ENCODE results near the gene ZDHHC4.

DNA sequence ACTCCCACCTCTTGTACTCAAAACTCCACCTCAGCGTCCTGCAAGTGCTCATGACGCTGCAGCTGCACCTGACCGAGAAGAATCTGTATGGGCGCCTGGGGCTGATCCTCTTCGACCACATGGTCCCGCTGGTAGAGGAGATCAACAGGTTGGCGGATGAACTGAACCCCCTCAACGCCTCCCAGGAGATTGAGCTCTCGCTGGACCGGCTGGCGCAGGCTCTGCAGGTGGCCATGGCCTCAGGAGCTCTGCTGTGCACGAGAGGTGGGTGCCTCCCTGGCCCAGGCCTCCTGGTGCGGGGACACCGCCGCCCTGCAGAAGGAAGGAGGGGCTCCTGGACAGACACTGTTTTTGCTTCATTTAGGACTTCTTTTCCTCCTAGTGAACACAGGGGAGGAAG is 22.8 kb downstream of the ZDHHC4 start:
- TF ChIP-seq, protein P1, sequence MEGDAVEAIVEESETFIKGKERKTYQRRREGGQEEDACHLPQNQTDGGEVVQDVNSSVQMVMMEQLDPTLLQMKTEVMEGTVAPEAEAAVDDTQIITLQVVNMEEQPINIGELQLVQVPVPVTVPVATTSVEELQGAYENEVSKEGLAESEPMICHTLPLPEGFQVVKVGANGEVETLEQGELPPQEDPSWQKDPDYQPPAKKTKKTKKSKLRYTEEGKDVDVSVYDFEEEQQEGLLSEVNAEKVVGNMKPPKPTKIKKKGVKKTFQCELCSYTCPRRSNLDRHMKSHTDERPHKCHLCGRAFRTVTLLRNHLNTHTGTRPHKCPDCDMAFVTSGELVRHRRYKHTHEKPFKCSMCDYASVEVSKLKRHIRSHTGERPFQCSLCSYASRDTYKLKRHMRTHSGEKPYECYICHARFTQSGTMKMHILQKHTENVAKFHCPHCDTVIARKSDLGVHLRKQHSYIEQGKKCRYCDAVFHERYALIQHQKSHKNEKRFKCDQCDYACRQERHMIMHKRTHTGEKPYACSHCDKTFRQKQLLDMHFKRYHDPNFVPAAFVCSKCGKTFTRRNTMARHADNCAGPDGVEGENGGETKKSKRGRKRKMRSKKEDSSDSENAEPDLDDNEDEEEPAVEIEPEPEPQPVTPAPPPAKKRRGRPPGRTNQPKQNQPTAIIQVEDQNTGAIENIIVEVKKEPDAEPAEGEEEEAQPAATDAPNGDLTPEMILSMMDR (IDR thresholded peaks at IDR 0.05) = no peak
- TF ChIP-seq POLR2A (IDR thresholded peaks at IDR 0.05) = no peak
